Stimulated activated CD4-positive, alpha-beta T cell treated with anti-CD3 and anti-CD28 coated beads, TNF-alpha, amount 100 ng/mL, for 4 hours (primary cell): ENCODE measurements around the gene MYOZ1.
A peak's percentile ranks its signal among the peaks of the same experiment; 100 is the strongest.
"Not testable (repeated sequence)": the region's sequence is repeated elsewhere in the genome, so short reads cannot be mapped to it uniquely, and the experiment has no call there.

Experiments used
- DNase-seq, 3 experiments: peaks; one replicate each; pipeline ENCODE4 v3.0.0-alpha.2; 2020; ENCODE audit warnings: low read depth in 3 of 3

MYOZ1 gene

GRCh38 chr10:73647875-73648651, 6.8 kb upstream of the MYOZ1 start:
- DNase-seq = no peak

GRCh38 chr10:73647211-73647874, 6.1 kb upstream of the MYOZ1 start:
- DNase-seq = peak in 1 of 3 experiments; percentile 14

- DNase-seq = no peak
Observed at GRCh38 chr10:73646598-73647041, 5.3 kb upstream of the MYOZ1 start.

DNA sequence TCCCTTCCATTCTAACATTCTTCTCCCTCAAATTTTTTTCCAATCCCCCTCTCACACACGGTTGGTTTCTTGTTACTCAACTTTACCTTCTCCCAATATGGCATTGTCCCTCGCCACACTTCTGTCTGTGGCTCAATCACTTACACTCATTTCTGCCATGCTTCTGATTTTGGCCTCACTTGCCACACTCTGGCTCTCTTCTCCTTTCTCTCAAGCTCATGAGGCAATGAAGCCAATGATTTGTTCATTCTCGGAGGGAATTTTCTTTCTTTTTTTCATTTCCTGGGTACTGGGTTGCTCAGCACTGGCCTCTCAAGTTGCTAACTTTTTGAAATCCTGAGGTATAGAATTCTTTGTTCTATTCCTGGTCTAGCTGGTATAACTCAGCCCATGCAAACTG, 4.0 kb upstream of the MYOZ1 start:
- DNase-seq = no peak

DNA sequence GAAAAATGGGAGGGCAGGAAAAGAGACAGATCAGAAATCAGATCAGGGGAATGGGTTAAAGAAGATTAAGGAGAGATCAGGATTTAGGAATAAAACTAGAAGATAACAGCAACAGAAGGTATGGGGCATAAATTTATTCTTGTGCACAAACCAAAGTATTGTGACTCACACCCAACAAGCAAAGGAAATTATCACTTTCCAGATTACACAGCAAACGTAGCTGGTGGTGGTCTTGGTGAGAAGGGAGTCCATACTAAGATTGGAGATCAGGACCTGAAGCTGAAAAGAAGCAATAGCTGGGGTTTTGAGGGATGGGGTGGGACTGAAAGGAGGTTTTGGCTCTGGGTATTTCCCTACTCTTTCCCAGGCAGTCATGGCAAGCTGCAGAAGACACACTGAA, 3.5 kb upstream of the MYOZ1 start:
- DNase-seq = no peak

GRCh38 chr10:73644015-73644743, 2.9 kb upstream of the MYOZ1 start:
- DNase-seq = peak in 2 of 3 experiments; percentile 15 to 23

DNA sequence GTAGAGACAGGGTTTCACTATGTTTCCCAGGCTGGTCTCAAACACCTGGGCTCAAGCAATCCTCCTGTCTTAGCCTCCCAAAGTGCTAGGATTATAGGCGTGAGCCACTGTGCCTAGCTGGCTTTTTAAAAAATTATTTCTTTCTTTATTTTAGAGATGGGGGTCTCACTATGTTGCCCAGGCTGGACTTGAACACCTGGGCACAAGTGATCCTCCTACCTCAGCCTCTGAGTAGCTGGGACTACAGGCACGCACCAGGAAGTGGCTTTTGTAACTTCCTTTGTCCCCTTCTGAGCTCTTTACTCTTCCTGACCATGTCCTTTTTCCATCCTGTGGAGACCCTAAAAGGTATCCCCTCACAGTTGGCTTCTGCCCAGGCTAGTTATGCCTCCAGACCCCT, 2.1 kb upstream of the MYOZ1 start:
- no peak for DNase-seq

DNA sequence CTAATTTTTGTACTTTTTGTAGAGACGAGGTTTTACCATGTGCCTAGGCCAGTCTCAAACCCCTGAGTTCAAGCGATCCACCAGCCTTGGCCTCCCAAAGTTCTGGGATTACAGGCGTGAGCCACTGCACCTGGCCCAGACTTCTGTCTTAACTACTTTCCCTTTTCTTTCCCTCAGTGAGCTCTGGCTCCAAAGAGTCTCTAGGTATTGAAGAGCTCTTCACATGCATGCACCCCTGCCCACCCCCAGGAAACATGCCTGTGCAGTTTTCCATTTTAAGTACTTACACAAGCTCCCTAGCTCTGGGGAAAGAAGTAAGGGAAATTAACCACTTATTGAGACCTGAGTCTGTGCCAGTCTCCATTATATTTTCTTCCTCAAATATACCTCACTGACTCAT, 2.0 kb downstream of the MYOZ1 start:
- no peak for DNase-seq

- no peak for DNase-seq
Observed at GRCh38 chr10:73635781-73636180, 5.5 kb downstream of the MYOZ1 start.

GRCh38 chr10:73634421-73634820, 6.9 kb downstream of the MYOZ1 start:
- no peak for DNase-seq

DNA sequence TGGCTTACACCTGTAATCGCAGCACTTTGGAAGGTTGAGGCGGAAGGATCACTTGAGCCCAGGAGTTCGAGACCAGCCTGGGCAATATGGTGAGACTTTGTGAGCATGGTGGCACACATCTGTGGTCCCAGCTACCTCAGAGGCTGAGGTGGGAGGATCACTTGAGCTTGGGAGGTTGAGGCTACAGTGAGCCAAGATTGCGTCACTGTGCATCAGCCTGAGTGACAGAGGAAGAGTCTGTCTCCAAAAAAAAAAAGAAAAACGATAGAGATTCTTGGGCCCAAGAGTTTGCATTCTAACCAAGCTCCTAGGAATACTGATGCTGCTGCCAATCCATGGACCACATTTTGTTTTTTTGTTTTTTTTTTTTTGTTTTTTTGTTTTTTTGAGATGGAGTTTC, 12.1 kb downstream of the MYOZ1 start:
- DNase-seq = no peak

DNA sequence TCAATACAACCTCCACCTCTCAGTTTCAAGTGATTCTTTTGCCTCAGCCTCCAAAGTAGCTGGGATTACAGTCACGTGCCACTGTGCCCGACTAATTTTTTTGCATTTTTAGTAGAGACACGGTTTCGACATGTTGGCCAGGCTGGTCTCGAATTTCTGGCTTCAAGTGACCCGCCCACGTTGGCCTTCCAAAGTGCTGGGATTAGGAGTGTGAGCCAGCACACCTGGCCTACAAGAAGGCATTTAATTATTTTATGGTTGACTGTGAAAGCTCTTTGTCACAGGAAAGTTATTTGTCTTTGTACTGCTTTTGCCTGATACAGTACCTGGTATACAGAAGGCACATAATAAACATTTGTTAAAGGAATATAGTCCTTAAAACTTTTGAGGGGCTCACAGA, 12.9 kb downstream of the MYOZ1 start:
- DNase-seq = no peak

GRCh38 chr10:73627300-73627699, 14.0 kb downstream of the MYOZ1 start:
- DNase-seq = no peak

DNA sequence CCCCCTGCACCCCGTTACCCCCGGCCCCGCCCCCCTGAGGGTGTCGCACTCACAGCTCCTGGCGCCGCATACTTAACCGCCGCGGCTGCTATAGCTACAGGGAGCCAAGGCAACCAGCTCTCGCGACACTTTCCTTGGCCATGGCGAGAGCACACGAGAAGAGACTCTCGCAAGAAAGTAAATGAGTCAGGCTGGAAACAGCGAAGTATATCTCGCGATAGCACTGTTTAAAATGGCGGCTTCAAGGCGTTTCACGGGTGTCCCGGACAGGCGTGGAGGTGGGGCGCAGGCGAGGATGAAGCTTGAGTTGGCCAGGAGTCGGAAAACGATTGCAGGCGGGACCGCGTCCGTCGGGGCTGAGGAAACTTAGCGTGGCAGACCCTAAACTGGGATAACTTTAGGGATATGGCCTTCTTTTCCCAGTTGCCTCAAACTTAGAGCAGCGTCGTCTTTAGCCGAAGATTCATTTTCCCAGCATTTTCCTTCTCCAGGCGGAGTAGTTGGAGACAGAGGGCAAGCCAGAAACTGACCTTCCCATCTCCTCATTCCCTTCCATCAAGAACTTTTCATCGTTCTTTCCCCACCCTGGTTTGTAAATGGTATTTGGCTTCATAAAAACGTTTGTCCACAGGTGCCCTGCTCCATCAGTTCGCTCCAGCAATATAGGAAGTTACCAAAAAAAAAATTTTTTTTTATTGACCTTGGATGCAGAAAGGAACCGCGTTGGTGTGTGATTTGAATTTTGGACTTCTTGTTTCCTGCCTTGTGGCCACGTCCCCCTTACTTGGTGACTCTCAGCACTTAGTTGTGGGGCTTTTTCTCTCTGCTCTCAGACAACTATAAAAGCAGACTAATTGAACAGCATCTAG, 15.2 kb downstream of the MYOZ1 start:
- DNase-seq = peak; percentile 69 to 88 (median 85)

DNA sequence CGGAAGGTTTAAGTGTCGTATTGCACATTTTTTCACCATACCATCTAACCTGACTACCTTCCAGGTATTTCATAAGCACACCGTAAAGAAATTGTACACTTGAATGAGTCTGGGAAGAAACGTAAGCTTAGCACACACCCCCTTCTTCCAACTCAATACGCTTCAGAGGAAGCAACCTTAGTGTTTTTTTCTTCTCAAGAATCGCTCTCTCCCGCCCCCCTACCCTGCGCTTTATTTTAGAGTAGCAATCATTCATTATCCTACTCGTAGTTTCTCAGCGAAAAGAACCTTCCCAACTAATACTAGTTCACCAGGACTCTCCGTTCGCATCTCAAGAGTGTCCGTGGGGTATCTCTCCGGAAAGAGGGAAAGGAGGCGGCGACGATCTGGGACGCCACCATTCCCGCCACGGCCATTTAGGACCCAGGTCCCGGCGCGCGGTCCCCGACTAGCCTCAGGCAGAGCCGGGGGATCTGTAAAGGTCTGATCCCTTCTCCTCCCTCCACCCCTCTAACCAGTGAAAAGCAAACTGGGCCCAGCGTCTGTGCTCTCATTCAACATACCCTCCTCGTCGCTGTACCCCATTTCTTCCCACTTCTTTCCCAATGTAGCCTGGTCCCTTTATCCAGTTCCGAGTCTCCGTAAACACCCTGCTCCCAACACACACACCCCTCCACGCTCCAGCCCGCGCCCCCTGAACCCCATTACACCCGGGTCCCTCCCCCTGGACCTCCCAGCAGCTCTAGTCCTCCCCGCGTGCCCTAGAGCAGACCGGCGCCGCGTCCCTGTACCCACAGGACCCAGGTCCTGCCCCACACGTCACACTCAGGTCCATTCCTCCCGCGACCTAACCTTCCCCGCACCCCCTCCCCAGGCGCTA, 16.0 kb downstream of the MYOZ1 start:
- no peak for DNase-seq

GRCh38 chr10:73623056-73623455, 18.2 kb downstream of the MYOZ1 start:
- no peak for DNase-seq

DNA sequence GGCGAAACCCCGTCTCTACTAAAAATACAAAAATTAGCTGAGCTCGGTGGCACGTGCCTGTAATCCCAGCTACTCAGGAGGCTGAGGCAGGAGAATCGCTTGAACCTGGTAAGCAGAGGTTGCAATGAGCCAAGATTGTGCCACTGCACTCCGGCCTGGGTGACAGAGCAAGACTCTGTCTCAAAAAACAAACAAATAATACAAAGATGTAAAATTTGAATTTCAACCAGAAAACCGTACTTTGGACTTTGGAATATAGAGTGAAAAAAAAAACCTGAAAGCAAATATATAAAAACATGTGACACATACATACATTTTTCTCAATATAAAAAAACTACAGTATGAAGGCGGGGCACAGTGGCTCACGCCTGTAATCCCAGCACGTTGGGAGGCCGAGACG, 20.3 kb downstream of the MYOZ1 start:
- DNase-seq = not testable (repeated sequence)

- not testable (repeated sequence) for DNase-seq
Observed at GRCh38 chr10:73617143-73617542, 24.1 kb downstream of the MYOZ1 start.

DNA sequence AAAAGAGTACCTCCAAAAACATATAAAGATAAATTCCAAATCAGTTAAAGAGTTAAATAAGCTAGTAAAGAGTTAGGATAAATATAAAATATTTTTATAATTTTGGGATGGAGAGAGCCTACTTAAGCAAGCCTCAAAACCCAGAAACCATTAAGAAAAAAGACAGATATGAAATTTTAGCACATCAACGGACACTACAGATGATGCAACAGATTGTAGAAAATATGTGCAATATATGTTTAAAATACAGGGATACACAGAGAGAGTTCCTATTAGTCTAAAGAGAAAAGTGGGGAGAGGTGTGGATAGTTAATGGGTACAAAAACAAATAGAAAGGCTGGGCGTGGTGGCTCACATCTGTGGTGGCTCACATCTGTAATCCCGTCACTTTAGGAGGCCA, 26.6 kb downstream of the MYOZ1 start:
- DNase-seq = no peak

- no peak for DNase-seq
Observed at GRCh38 chr10:73609116-73609515, 32.2 kb downstream of the MYOZ1 start.

DNA sequence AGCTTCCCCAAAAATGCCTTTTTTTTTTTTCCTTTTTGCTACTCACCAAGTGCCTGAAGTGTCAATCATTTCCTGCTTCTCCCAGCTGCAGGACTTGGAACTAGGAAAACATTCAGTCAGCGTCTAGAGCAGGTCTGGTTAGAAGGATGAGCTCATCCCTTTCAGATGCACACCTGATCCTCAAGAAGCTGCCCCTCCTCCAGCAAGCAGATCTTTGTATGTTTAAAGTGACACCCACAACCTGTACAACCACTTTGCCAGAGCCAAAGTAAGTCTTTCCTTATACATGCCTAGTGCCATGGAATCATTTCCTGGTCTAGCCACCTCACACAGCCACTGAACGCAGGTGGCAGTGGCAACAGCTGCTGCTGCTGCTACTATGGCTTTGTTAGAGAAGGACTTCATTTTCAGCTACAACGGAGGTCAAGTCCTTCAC, 39.8 kb downstream of the MYOZ1 start:
- DNase-seq = no peak
